Left forelimb (tissue), 1 donor: ENCODE data around the gene PPP1R14D.
"Not testable (repeated sequence)": the region's sequence is repeated elsewhere in the genome, so short reads cannot be mapped to it uniquely, and the experiment has no call there.

Experiments
- DNase-seq: peaks from one replicate; pipeline ENCODE4 v3.0.0-alpha.2; 2018; ENCODE audit warnings: low spot score

PPP1R14D gene, protein sequence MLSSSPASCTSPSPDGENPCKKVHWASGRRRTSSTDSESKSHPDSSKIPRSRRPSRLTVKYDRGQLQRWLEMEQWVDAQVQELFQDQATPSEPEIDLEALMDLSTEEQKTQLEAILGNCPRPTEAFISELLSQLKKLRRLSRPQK

DNA sequence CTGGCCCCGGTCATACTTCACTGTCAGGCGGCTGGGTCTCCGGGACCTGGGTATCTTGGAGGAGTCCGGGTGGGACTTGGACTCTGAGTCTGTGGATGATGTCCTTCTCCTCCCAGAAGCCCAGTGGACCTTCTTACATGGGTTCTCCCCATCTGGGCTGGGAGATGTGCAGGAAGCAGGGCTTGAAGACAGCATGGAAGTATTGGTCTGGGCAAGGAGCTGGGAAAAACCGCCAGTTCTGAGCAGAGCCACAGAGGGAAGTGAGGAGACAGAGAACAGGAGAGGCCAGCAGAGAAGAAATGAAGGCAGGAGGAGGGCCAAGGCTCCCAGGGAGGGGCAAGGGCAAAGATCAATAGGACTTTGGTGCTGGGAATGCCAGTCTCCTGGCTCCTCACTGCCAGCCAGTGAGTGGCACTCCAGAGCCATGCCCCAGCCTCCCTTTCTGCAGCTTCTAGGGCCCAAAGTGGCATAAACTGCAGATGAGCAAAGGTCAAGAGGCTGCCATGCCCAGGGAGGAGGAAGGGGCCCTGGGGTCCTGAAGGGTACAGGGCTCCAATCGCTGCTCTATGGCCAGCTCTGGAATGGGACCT lies at the start of gene PPP1R14D:
Gene PPP1R14D (minus strand): TSS at position 262 of the 590 bp plus-strand sequence. CDS start 67 bp downstream, at position 195.
- DNase-seq: no peak

DNA sequence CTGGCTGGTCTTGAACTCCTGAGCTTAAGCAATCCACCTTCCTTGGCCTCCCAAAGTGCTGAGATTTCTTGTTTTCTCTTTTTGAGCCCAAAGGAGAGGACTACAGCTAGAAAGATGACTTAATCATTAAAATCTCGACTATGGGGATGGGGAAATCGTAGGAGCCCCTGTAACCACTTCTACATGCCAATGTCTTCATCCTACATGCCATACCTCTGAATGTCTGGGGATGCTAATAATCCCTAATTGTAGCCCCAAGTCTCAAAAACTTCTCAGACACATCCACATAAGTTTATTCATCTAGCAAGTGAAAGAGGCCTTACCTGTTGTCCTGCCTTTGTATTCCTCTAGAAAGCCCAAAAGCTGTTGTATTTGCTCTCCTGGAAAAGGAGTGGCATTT lies 49.2 kb upstream of the PPP1R14D start:
- no peak for DNase-seq

DNA sequence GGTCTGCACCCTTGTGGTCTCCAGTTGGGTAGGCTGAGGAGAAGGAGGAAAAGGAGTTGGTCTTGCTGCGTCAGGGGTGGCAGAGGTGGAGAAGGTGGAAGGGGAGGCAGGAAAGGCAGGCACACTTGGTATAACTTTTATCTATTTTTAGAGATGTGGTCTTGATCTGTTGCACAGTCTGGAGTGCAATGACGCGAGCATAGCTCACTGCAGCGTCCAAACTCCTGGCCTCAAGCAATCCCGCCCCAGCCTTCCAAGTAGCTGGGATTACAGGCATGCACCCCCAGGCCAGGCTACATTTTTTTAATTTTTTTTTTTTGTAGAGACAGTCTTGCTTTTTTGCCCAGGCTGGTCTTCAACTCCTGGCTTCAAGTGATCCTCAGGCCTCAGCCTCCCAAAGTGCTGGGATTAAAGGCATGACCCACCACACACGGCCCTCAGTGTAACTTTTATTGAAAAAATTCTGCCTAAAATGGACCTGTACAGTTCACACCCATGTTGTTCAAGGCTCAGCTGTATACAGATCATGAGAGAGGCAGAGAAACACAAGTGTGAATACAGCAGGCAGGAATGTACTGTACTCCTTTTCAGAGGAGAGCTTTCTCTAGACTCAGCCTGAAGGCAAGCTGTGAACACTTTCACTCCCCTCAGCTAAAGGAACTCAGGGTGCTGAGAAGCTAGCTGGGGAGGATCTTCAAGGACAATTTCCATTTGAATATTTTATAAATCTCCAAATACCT lies 47.7 kb upstream of the PPP1R14D start:
- DNase-seq: no peak

DNA sequence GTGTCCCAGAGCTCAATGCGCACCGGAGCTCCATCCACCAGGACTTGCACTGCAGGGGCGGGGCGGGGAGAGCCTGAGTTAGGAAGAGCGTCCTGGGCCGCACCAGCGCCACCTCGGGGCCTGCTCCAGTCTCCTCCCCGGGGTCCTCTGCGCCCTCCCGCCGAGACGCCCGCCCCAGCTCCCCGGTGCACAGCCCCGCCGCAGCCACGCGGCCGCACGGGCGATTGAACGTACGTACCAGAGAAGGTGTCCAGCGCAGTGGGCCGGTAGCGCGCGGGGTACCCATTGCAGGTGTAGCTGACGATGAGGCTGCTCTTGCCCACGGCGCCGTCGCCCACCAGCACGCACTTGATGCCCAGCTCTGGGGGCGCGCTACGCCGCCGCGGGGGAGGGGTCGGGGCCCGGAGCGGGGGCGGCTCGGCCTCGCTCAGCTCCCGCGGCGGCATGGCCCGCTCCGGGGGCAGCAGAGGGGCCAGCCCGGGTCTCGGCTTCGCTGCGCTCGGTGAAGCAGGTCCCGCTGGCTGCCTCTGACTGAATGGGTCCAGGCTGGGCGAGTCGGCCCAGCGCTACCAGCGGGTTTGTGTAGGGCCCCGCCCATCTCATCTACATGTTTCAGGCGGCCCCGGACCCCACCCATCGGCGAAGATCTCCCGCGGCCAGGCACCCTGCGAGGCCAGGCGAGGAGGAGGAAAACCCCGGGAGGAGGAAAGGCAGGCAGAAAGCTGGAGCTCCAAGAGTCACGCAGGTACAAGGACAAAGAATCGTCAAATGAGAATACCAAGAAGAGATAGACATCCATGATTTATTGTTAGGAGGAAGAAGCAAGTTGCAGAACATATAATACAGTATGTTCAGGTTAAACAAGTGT lies 45.4 kb upstream of the PPP1R14D start, which contains the start of gene RHOV:
Gene RHOV (minus strand): TSS at position 541 of the 868 bp plus-strand sequence. CDS start 95 bp downstream, at position 446.
- DNase-seq: no peak

DNA sequence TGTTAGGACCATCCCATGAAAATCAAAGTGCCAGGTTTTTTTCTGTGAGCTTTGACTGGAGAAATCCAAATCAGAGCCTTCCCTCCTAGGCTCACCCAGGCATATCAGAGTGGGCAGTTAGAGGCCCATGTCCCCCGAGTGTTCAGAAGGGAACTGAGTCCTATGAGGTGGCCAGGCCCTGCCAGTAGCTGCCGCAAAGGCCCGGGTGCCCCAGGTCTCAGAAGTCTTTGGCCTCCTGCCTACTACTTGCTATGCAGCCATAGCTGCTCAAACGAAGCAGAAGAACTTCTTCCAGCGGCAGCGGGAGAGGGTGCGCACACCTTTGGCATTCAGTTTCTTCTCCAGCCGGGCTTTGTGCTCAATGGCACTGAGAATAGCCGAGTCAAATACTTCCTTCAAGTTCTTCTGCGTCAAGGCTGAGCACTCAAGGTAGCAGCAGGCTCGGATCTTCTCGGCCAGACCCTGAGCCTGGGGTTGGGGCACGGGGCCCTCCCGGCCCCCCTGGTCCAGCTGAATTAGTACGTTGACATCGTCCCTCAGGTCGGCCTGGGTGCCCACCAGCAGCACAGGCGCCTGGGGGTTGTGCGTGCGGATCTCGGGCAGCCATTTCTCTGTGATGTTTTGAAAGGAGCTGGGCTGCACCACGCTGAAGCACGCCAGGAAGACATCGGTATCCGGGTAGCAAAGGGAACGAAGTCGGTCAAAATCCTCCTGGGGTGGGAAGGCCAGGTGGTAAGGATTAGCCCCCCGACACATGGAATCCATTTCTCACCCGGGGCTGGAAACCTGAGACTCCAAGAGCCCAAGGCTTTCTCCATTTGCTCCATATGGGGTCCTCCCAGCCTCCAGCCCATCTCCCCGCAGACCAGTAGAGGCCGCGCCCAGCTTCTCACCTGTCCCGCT lies 44.5 kb upstream of the PPP1R14D start:
- DNase-seq: no peak

DNA sequence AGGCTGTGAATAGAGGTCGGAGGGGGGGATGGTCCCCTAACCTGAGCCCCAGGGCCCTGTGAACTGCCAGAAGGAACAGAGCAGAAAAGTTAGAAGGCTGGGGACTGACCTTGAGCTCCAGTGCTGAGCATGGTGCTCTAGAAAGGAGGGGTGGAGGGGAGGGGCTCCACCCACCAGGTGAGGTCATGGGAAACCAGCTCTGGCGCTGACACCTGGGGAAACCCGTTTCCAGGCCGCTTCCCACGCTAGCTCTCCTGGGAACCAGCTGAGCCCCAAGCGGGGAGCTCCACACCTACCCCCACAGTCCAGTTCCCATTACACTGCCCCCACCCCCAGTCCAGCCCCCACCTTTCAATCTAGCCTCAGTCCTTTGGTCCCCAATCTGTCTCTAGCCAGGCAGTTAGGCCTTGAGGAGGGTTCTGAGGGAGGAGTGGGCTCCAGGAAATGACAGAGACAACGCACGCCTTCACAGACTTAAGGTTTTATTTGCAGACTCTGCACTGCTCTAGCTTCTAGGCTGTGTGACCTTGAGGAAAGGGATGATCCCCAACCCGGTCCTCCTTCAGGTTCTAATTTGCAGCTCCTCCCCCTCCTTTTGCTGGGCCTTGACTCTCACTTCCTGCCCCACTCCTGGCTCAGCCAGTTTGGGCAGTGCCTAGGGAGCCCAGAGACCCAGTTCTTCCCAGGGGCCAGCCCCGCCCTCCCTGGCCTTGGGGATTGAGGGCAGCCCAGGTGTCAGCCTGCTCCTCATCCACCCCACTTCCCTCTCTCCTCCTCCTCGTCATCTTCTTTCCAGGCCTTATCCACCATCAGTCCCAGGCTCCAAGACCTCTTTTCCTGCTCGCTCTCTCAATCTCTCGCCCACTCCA lies 43.5 kb upstream of the PPP1R14D start:
- DNase-seq: no peak

DNA sequence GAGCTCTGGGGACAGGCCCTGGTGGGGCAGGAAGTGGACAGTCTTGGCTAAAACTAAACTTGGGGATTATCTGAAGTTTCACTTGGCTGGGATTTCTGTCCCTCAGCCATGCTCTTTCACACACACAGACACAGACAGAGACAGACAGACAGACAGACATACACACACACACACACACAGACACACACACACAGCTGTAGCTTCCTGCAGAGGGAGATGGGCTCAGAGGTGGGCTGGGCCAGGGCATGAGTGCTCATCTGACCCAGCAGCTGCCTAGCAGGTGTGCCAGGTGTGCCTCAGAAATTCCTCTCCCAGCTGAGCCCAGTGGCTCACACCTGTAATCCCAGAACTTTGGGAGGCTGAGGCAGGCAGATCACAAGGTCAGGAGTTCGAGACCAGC lies 42.2 kb upstream of the PPP1R14D start:
- no peak for DNase-seq

DNA sequence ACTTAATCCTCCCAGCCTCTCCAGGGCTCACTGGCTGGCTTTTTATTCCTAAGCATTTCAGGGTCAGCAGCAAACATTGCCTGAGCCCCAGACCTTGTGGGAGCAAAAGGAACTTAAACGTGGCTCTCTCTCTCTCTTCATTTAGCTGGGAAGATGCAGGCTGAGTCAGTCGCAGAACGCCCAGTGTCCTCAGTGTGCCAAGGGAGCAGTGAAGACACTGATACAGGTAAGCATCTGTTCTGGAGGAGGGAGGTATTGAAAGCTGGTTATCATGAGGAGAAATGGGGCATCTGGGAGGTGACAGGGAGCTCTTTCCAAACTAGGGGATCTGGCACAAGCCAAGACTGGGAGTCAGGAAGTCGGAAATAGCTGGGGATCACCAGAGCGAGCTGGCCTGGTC lies 41.2 kb upstream of the PPP1R14D start:
- no peak for DNase-seq

DNA sequence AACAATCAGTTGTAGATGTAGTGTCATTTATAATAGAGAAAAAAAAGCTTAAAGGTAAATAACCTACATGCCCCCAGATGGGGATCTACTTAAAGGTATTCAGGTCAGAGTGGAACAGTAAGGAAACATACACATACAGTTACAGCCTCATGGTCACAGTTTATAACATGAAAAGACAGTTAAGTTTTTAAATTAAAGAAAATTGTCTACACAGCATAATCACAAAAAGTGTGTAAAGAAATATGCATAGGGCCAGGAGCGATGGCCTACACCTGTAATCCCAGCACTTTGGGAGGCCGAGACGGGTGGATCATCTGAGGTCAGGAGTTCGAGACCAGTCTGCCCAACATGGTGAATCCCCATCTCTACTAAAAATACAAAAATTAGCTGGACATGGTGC lies 38.7 kb upstream of the PPP1R14D start:
- DNase-seq: no peak

DNA sequence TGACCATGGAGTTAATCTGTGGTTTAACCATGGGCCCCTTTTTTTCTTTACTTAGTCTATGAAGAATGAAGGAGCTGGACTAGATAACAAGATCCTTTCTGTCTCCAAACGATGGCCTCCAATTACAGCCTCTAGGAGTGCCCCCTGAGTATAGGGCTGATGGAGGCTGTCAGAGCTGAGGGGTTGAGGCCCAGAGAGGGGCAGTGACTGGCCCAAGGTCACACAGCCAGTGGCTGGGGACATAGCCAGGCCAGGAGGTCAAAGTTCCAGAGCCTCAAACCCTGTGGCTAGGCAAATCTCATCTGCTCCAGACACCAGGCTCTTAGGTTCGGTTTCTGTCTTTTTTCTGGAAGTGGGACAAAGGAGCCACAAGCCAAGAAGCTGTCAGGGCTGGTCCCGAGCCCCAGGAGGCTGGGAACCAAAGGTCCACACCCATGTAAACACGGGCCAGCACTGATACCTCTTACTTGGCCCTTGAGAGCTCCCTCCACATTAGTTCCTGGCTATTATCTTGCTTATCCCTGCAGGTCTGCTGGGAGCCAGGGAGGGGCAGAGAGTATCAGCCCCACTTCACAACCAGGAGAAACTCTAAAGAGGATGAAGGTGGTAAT lies 35.3 kb upstream of the PPP1R14D start:
- DNase-seq: no peak

DNA sequence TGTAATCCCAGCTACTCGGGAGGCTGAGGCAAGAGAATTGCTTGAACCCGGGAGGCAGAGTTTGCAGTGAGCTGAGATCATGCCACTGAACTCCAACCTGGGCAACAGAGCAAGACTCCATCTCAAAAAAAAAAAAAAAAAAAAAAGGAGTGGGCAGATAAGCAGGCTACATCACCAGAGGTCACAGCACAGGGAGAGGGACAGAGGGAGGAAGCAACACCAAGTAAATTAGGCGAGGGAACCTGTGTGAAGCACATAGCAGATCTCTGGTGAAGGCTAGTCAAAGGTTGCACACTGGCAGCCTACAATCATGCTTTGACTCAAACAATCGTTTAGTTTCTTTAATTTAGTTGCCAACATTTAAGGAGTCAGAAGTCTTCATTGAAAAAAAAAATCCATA lies 32.6 kb upstream of the PPP1R14D start:
- not testable (repeated sequence) for DNase-seq

DNA sequence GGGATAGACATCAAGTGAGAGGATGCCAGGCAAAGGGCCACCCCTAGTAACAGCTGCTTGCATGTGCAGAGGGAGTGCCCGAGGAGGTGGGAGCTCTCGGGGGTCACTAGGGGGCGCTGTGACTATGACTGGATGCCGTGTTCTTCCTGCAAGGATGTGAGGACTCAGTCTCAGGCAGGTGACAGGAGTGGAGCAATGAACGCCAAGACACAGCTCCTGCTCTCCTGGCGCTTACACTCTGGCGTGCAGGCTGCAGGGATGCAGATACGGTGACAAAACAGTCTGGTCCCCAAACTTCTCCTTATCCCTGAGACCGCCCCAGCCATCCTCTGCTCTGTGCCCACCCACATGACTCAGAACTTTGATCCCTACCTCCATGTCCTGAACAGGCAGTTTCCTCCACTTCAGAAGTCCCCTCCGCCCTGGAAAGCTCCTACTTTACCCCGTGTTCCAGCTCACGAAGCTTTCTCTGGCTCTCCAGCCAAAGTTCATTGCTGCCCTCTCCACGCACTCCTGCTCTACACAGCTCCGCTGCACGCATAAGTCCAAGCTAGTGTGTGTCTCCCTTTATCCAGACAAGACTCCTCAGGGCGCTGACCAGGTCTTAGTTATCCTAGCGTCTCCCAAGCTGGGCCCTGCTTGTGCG lies 30.8 kb upstream of the PPP1R14D start:
- no peak for DNase-seq

DNA sequence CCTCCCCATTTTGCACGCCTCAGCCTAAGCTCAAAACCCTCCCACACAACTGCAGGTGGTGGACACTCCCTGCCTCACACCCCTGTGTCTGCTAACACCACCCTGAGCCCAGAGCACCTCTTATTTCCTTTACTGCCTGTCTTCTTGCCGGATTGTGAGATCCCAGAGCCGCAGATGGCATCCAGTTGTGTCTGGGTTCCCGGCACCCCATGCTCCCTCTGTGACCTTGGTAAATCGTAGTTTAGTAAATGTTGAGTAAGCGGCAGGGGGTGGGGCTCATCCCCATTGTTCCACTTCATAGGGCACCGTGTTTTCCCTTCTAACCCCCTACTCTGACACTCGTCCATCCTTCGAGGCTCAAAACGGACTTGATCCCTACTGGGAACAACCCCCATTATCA lies 30.2 kb upstream of the PPP1R14D start:
- DNase-seq: no peak

DNA sequence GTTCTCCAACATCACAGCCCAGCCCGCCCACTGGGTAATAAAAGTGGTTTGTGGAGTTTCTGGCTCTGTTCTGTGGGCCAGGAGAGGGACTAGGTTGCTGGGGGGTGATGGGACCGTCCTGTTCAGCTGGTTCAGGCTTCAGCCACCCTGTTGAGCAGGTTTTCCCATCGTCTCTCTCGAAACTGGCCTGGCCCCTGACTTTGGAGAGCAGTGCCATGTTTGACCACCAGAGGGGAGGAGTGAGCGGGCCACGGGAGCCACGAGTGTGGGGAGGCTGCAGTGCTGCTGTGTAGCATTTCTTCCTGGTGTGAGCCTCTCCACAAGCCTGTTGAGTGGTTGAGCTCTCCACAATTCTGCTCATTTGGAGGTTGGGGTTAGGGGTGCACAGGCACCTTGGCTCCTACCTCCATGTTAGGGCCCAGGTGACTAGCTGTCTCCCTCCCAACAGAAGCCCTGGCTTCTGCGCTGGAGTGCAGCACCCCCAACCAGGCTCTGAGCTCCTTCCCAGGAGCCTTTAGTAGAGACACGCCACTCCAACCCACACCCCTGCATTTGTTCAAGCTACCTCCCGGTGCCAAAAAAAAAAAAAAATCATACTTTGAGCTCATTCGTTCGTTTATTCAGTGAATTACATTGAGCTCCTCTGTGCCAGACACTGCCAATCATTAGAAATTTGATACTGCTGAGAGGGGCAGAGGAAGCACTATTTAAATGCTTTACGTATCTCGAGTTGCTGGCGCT lies 29.3 kb upstream of the PPP1R14D start:
- peak; percentile 89 for DNase-seq

DNA sequence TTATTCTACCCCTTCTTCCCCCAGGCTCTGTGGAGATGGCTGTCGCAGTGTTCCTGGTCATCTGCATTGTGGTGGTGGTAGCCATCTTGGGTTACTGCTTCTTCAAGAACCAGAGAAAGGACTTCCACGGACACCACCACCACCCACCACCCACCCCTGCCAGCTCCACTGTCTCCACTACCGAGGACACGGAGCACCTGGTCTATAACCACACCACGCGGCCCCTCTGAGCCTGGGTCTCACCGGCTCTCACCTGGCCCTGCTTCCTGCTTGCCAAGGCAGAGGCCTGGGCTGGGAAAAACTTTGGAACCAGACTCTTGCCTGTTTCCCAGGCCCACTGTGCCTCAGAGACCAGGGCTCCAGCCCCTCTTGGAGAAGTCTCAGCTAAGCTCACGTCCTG lies 28.2 kb upstream of the PPP1R14D start:
- DNase-seq: peak; percentile 51

DNA sequence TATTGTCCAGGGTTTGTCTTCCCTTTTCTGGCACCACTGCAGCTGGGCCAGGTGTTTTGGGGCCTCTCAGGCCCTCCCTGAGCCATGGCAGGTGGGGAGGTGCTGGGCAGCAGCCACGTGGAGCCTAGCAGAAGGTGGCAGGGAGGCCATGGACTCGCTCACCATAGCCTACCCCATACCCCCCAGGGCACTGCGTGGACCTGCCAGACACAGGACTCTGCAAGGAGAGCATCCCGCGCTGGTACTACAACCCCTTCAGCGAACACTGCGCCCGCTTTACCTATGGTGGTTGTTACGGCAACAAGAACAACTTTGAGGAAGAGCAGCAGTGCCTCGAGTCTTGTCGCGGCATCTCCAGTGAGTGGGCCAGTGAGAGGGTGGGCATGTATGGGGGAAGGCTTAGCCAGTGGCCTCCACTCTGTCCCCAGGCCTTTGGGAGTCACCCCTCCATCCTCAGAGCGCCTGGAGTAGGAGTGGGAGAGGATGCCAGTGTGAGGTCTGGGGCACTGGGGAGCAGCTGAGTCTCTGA lies 27.3 kb upstream of the PPP1R14D start:
- no peak for DNase-seq

DNA sequence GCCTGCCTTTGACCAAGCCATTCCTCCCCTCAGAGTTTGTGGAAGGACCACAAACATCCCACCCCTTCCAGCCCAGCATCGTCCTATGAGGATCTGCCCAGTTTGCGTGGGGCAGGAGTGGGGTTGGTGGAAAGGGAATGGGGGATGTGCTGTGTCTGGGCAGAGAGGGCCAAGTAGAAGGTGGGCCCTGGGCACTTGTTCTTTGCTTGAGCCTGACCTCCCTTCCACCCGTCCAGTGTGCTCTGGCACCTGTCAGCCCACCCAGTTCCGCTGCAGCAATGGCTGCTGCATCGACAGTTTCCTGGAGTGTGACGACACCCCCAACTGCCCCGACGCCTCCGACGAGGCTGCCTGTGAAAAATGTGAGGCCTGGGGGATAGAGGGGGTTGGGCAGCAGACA lies 25.7 kb upstream of the PPP1R14D start:
- DNase-seq: no peak

DNA sequence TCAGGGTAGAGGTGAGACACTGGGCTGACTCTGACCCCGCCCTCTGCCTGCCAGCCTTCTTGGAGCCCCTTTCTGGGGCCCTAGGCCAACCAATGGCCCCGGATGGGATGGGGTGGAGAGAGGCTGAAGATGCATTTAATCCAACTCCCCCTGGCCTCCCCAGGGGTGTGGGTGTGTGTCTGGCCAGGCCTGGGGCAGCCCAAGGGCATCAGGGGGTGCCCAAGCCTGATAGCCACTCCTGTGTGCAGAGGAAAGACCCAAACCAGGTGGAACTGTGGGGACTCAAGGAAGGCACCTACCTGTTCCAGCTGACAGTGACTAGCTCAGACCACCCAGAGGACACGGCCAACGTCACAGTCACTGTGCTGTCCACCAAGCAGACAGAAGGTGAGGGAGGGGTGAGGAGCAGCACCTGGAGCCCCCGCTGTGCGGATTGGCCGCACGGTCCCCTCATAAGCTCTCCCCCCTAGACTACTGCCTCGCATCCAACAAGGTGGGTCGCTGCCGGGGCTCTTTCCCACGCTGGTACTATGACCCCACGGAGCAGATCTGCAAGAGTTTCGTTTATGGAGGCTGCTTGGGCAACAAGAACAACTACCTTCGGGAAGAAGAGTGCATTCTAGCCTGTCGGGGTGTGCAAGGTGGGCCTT lies 24.9 kb upstream of the PPP1R14D start:
- no peak for DNase-seq
